GM23338 (cell line): ENCODE data around the gene ROR1.

Experiments used
- CREB1 ChIP-seq: fragments of 250-450 bp; sonication (Bioruptor Pico); IDR thresholded peaks from 2 replicates; pipeline ENCODE4 v1.5.0; 2020; ENCODE audit warnings: low read depth, mild to moderate bottlenecking, moderate library complexity
- CTCF ChIP-seq, 2 experiments: fragments of 200-600 bp in 1 of 2; sonication (generic) in 1 of 2; conservative IDR thresholded peaks; 2 replicates each; pipeline versions ENCODE4 v1.5.1 to v1.6.1; 2016 to 2017; ENCODE audit warnings: antibody characterized with exemption in 2 of 2, low read depth in 2 of 2, mild to moderate bottlenecking in 2 of 2, moderate library complexity in 1 of 2
- ETS1 ChIP-seq: IDR thresholded peaks from 2 replicates; pipeline ENCODE4 v1.6.1; 2016; ENCODE audit warnings: antibody characterized with exemption
- EZH2 ChIP-seq: fragments of 200-600 bp; sonication (generic); IDR thresholded peaks from one replicate; pipeline ENCODE4 v1.8.0; 2017; ENCODE audit warnings: antibody characterized with exemption, mild to moderate bottlenecking, low read depth; ENCODE audit not compliant: unreplicated experiment
- EZH2phosphoT487 ChIP-seq: fragments of 200-600 bp; sonication (generic); IDR thresholded peaks from one replicate; pipeline ENCODE4 v1.8.1; 2018; ENCODE audit warnings: antibody characterized with exemption; ENCODE audit not compliant: unreplicated experiment
- JUNB ChIP-seq: IDR thresholded peaks from one replicate; pipeline ENCODE4 v1.6.1; 2016; ENCODE audit warnings: antibody characterized with exemption; ENCODE audit not compliant: unreplicated experiment
- POLR2AphosphoS5 ChIP-seq: IDR thresholded peaks from 2 replicates; pipeline ENCODE4 v1.6.1; 2016; ENCODE audit warnings: antibody characterized with exemption, low read depth
- REST ChIP-seq: IDR thresholded peaks from one replicate; pipeline ENCODE4 v1.6.1; 2018; ENCODE audit warnings: antibody characterized with exemption; ENCODE audit not compliant: unreplicated experiment
- ZNF114 ChIP-seq: fragments of 250-450 bp; sonication (Bioruptor Pico); IDR thresholded peaks from 2 replicates; pipeline ENCODE4 v1.5.0; 2020; ENCODE audit warnings: mild to moderate bottlenecking, moderate library complexity
- ZNF462 ChIP-seq: fragments of 250-450 bp; sonication (Bioruptor Pico); IDR thresholded peaks from 2 replicates; pipeline ENCODE4 v1.5.0; 2020; ENCODE audit warnings: mild to moderate bottlenecking, moderate library complexity

- TF ChIP-seq JUNB (no peak), POLR2AphosphoS5 (no peak), CTCF (conservative IDR thresholded peaks at IDR 0.05; ENCODE audit: low read depth in 2 of 2) (no peak), ZNF114 (CRISPR knock-in tag) (no peak), EZH2 (no peak), CREB1 (CRISPR knock-in tag) (no peak), EZH2phosphoT487 (no peak), ZNF462 (no peak), REST (no peak), ETS1 (no peak)
Observed at GRCh38 chr1:64019818-64020217, 246.0 kb downstream of the ROR1 start.
